GM12891 (cell line): ENCODE results near the gene SLC35G1.

Experiments
- POLR2A ChIP-seq: IDR thresholded peaks from 2 replicates; pipeline ENCODE4 v1.6.1; 2011; ENCODE audit warnings: low read depth, low read length, control low read depth
- POLR2AphosphoS5 ChIP-seq: IDR thresholded peaks from 2 replicates; pipeline ENCODE4 v1.6.1; 2011; ENCODE audit warnings: low read depth, low read length, control low read depth
- POU2F2 ChIP-seq: IDR thresholded peaks from 2 replicates; pipeline ENCODE4 v1.6.1; 2011; ENCODE audit warnings: low read depth, mild to moderate bottlenecking, control low read depth, low read length, moderate library complexity
- SPI1 ChIP-seq: IDR thresholded peaks from 2 replicates; pipeline ENCODE4 v1.6.1; 2011; ENCODE audit warnings: low read depth, low read length, control low read depth
- TAF1 ChIP-seq: IDR thresholded peaks from 2 replicates; pipeline ENCODE4 v1.6.1; 2011; ENCODE audit warnings: low read depth, low read length, control low read depth

DNA sequence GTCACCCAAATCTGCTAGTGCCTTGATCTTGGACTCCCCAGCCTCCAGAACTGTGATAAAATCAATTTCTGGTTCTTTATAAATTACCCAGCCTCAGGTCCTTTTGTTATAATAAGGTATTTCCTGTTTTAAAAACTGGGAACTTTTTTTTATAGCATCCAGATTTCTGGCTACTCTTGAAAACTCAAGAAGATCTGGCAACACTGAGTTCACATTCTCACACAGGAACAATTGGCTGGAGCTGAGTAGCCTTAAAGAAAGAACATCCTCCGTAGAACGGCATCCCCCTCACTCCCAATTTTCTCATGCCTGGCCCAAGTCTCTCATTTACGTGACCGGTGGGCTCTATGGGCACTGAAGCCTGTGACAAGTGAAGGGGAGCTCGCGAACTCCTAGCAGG lies 47.1 kb downstream of the SLC35G1 start:
- TF ChIP-seq TAF1, result no peak
- TF ChIP-seq POLR2A, result no peak
- TF ChIP-seq SPI1, result no peak
- TF ChIP-seq POLR2AphosphoS5, result no peak
- TF ChIP-seq POU2F2, result no peak
